ENCODE data around the gene CPNE4. TPM values are rescaled to one million over a fixed set of nuclear protein-coding genes. Genes with fewer than 3 reads are reported as not detected.

Gene CPNE4
- total RNA-seq, 2 donors from 2014 or later: not detected

DNA sequence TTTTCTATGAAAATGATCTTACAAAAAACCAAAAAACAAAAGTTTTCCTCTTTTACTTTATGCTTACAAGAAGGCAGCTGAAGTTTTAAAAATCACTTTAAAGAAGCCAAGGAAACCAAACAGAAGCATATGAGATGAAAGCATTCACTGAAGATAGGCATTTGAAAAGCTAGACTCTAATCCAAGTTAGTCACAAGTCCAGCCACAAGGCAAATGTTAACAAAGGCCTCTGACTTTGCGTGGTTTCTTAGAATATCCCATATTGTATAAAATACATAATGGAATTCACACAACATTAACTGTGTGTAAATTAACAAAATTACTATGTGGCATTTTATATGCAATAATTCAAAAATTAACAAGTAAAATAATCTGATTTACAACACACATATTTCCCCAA is 549.7 kb downstream of the CPNE4 start:
- DNase-seq (no peak), ATAC-seq (no peak)
- H3K9me3 ChIP-seq: no peaks in the 10 kb centered on the region
- TF ChIP-seq POLR2A (IDR thresholded peaks at IDR 0.05): no peak
- TF ChIP-seq, protein P1, sequence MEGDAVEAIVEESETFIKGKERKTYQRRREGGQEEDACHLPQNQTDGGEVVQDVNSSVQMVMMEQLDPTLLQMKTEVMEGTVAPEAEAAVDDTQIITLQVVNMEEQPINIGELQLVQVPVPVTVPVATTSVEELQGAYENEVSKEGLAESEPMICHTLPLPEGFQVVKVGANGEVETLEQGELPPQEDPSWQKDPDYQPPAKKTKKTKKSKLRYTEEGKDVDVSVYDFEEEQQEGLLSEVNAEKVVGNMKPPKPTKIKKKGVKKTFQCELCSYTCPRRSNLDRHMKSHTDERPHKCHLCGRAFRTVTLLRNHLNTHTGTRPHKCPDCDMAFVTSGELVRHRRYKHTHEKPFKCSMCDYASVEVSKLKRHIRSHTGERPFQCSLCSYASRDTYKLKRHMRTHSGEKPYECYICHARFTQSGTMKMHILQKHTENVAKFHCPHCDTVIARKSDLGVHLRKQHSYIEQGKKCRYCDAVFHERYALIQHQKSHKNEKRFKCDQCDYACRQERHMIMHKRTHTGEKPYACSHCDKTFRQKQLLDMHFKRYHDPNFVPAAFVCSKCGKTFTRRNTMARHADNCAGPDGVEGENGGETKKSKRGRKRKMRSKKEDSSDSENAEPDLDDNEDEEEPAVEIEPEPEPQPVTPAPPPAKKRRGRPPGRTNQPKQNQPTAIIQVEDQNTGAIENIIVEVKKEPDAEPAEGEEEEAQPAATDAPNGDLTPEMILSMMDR (IDR thresholded peaks at IDR 0.05): no peak
- H3K36me3 ChIP-seq (replicated peaks in 1 of 2; ENCODE audit: insufficient read depth in 1 of 2, low read depth in 2 of 2): peaks cover 0 to 6% of the 10 kb centered on the region in 2 donors
- WGBS, 2 donors: 92 to 96% methylated on average over 1 of the region's 1 CpG
- H3K27ac ChIP-seq: no peak overlapping the region
- H3K4me3 ChIP-seq: no peak overlapping the region
- intact Hi-C loops (cut with DNase I): no loop called here
- H3K27me3 ChIP-seq: no peaks in the 10 kb centered on the region
- H3K4me1 ChIP-seq: no peaks in the 10 kb centered on the region

DNA sequence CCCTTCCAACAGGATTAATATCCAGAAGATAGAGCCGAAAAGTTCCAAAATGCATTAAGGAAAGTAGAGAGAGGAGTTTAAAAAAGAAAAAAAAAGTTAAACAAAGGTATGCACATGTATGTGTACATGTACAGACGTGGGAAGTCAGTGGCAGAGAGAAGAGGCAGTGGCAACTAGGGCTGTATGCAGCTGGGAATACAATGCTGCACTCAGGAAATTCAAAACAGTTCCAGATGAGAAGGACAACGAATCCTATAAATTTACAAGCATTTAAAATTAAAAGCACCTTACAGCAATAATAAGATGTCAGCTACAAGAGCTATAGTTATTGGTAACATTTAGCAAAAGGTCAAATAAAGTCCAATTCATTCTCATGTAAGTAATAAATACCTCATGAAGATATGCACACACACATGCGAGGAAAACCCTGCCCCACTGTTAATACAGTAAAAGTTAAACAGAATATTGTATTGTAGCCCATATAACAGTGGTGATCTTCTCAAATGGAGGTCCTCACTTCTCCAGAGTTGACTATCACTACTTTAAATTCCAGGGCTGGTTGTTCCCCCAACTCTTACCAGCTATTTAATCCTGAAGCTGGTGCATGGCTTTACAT is 550.2 kb downstream of the CPNE4 start:
- 80 to 87% methylated on average over 4 of the region's 4 CpGs for WGBS, 2 donors
- DNase-seq (no peak), ATAC-seq (no peak)
- no peak for TF ChIP-seq POLR2A (IDR thresholded peaks at IDR 0.05)
- TF ChIP-seq, protein P1 (IDR thresholded peaks at IDR 0.05): no peak
- H3K36me3 ChIP-seq (replicated peaks in 1 of 2; ENCODE audit: insufficient read depth in 1 of 2, low read depth in 2 of 2): peaks cover 0 to 4% of the 10 kb centered on the region in 2 donors
- intact Hi-C loops (cut with DNase I): no loop called here
- no peak overlapping the region for H3K4me3 ChIP-seq
- no peaks in the 10 kb centered on the region for H3K9me3 ChIP-seq
- H3K4me1 ChIP-seq: no peaks in the 10 kb centered on the region
- no peak overlapping the region for H3K27ac ChIP-seq
- no peaks in the 10 kb centered on the region for H3K27me3 ChIP-seq

Small RNA genes within 50 kb of the gene (microRNA-seq; reads per million reads assigned to microRNA genes)
- gene MIR5704 (ENCODE audit: borderline number of aligned reads in 2 of 2, borderline replicate concordance in 2 of 2): 0 reads per million in 2 donors

Small RNA genes within 50 kb of the gene (small RNA-seq; reads per million reads assigned to genes)
- gene AC107027.2 (not detected), gene MIR5704 (not detected)

Data from body of pancreas (tissue), 4 donors.